ENCODE results near the gene AGMO. TPM values are rescaled to one million over a fixed set of nuclear protein-coding genes. Genes with fewer than 3 reads are reported as not detected.

Gene AGMO
- polyA plus RNA-seq, 3 donors, result not detected

DNA sequence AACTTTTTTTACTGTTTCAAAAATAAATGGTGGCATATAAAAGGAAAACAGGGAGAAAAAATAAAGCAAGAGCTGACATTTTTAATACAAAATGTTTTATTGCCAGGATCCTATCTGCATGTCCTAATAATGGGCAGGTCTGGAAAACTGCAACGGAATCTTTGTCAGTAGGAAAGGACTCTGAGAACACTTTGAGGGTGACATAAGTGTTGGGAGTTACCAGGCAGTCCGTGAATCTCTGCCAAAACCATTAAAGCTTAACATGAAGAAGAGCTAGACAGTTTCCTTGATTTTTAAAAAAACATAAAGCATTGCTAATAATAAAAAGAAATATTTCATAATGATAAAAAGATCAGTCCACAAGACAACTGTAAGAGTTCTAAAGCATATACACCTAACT lies 80.7 kb downstream of the AGMO start:
- TF ChIP-seq, protein P1, sequence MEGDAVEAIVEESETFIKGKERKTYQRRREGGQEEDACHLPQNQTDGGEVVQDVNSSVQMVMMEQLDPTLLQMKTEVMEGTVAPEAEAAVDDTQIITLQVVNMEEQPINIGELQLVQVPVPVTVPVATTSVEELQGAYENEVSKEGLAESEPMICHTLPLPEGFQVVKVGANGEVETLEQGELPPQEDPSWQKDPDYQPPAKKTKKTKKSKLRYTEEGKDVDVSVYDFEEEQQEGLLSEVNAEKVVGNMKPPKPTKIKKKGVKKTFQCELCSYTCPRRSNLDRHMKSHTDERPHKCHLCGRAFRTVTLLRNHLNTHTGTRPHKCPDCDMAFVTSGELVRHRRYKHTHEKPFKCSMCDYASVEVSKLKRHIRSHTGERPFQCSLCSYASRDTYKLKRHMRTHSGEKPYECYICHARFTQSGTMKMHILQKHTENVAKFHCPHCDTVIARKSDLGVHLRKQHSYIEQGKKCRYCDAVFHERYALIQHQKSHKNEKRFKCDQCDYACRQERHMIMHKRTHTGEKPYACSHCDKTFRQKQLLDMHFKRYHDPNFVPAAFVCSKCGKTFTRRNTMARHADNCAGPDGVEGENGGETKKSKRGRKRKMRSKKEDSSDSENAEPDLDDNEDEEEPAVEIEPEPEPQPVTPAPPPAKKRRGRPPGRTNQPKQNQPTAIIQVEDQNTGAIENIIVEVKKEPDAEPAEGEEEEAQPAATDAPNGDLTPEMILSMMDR (IDR thresholded peaks at IDR 0.05), result no peak
- no peaks in the 10 kb centered on the region for H3K36me3 ChIP-seq (replicated peaks in 1 of 2; ENCODE audit: control insufficient read depth in 1 of 2, insufficient read depth in 2 of 2, low read length in 2 of 2)
- Mint-ChIP-seq H3K9me3 (peaks cover 0 to 7% (median 3%) of the 10 kb centered on the region in 7 donors), H3K4me3 (no peak overlapping the region), H3K36me3 (no peaks in the 10 kb centered on the region), H3K27ac (no peak overlapping the region), H3K27me3 (ENCODE audit: low read depth in 3 of 3) (no peaks in the 10 kb centered on the region), H3K4me1 (no peaks in the 10 kb centered on the region)
- no peak overlapping the region for H3K4me3 ChIP-seq (replicated peaks in 1 of 3; ENCODE audit: low read depth in 2 of 3, low read length in 3 of 3)
- no peaks in the 10 kb centered on the region for H4K20me1 ChIP-seq (ENCODE audit: insufficient read depth, low read length)
- no peaks in the 10 kb centered on the region for H3K4me1 ChIP-seq (ENCODE audit: control insufficient read depth in 1 of 2, insufficient read depth in 2 of 2, low read length in 2 of 2)
- H3K9ac ChIP-seq (ENCODE audit: insufficient read depth, low read length, poor library complexity, severe bottlenecking), result no peak overlapping the region
- H2AFZ ChIP-seq (ENCODE audit: insufficient read depth, low read depth, low read length, poor library complexity, severe bottlenecking), result no peak overlapping the region
- peaks cover 0 to 2% of the 10 kb centered on the region in 2 donors for H3K9me3 ChIP-seq (replicated peaks in 1 of 2; ENCODE audit: control insufficient read depth in 1 of 2, insufficient read depth in 1 of 2, low read length in 2 of 2)
- DNase-seq, result no peak
- H3K27me3 ChIP-seq (ENCODE audit: control insufficient read depth in 2 of 2, insufficient read depth in 2 of 2, low read length in 2 of 2), result no peaks in the 10 kb centered on the region
- intact Hi-C loops (cut with micrococcal nuclease), result no loop called here
- no peaks in the 10 kb centered on the region for H3K79me2 ChIP-seq (ENCODE audit: insufficient read depth, low read length)
- 80% methylated on average over 1 of the region's 2 CpGs for WGBS (ENCODE audit: insufficient coverage)
- H3K27ac ChIP-seq (ENCODE audit: low read depth in 1 of 2, low read length in 2 of 2), result no peak overlapping the region
- no peak overlapping the region for H3K4me2 ChIP-seq (replicated peaks; ENCODE audit: extremely low read depth, low read length, poor library complexity, severe bottlenecking)

DNA sequence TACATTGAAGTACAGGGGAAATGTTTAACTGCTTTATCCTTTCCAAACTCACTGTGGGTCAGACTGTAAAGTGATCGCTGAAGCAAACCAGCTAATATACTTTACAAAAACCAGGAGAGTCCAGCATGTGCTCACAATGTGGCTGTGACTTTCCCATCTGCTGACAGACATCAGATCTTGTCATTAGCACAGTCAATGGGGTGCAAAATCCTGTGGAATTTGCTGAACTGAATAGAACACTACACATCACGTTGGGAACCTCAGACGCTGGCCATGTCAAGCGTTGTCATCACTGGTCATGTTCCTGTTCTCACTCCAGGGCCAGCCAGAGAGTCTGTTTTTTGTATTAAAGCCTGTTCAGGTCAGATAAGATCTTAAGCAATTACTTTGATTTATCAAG lies 83.4 kb downstream of the AGMO start:
- Histone ChIP-seq H3K27ac (ENCODE audit: low read depth in 1 of 2, low read length in 2 of 2) (no peak overlapping the region), H3K36me3 (replicated peaks in 1 of 2; ENCODE audit: control insufficient read depth in 1 of 2, insufficient read depth in 2 of 2, low read length in 2 of 2) (no peaks in the 10 kb centered on the region), H4K20me1 (ENCODE audit: insufficient read depth, low read length) (no peaks in the 10 kb centered on the region), H3K79me2 (ENCODE audit: insufficient read depth, low read length) (no peaks in the 10 kb centered on the region), H2AFZ (ENCODE audit: insufficient read depth, low read depth, low read length, poor library complexity, severe bottlenecking) (no peak overlapping the region), H3K4me3 (replicated peaks in 1 of 3; ENCODE audit: low read depth in 2 of 3, low read length in 3 of 3) (no peak overlapping the region), H3K9ac (ENCODE audit: insufficient read depth, low read length, poor library complexity, severe bottlenecking) (no peak overlapping the region), H3K4me1 (ENCODE audit: control insufficient read depth in 1 of 2, insufficient read depth in 2 of 2, low read length in 2 of 2) (no peaks in the 10 kb centered on the region), H3K4me2 (replicated peaks; ENCODE audit: extremely low read depth, low read length, poor library complexity, severe bottlenecking) (no peak overlapping the region), H3K9me3 (replicated peaks in 1 of 2; ENCODE audit: control insufficient read depth in 1 of 2, insufficient read depth in 1 of 2, low read length in 2 of 2) (peaks cover 0 to 6% of the 10 kb centered on the region in 2 donors), H3K27me3 (ENCODE audit: control insufficient read depth in 2 of 2, insufficient read depth in 2 of 2, low read length in 2 of 2) (no peaks in the 10 kb centered on the region)
- no peak overlapping the region for H3K27ac Mint-ChIP-seq
- TF ChIP-seq, protein P1 (IDR thresholded peaks at IDR 0.05), result no peak
- no peaks in the 10 kb centered on the region for H3K36me3 Mint-ChIP-seq
- H3K4me1 Mint-ChIP-seq, result no peaks in the 10 kb centered on the region
- no peaks in the 10 kb centered on the region for H3K27me3 Mint-ChIP-seq (ENCODE audit: low read depth in 3 of 3)
- no peak overlapping the region for H3K4me3 Mint-ChIP-seq
- no peak for DNase-seq
- intact Hi-C loops (cut with micrococcal nuclease), result no loop called here
- H3K9me3 Mint-ChIP-seq, result peaks cover 0 to 6% (median 5%) of the 10 kb centered on the region in 7 donors
- no CpG with 5 or more reads among the region's 4 CpGs for WGBS (ENCODE audit: insufficient coverage)
